HepG2 (cell line): ENCODE data around the gene KIF7. TPM values are rescaled to one million over a fixed set of nuclear protein-coding genes. Genes with fewer than 3 reads are reported as not detected.
A peak's percentile ranks its signal among the peaks of the same experiment; 100 is the strongest.

ENCODE experiments used
- ATAC-seq: fragments of 200-7000 bp; cut with Tn5 transposase; 3 replicates; pipeline ENCODE4 v1.9.1; 2020; ENCODE audit warnings: mild to moderate bottlenecking, moderate library complexity
- BruUV-seq: library from RNA; stranded (reverse); fragments of 400-500 nt; replicated peaks from 2 replicates; lab custom pipeline; 2021; lab: Mats Ljungman, UMichigan
- CTCF ChIA-PET: fragments of 300-600 bp; formaldehyde crosslinking; extraction: SDS; loops from one replicate; lab custom pipeline; 2021; ENCODE audit warnings: low total read pairs, inconsistent platforms, low intra/inter-chr PET ratio; lab: Yijun Ruan, JAX
- POLR2A ChIA-PET: fragments of 350-600 bp; sonication (Branson Sonifier 250); formaldehyde crosslinking; loops from one replicate; lab custom pipeline; 2020; ENCODE audit warnings: antibody characterized with exemption, inconsistent platforms; lab: Yijun Ruan, JAX
- DNase-seq: peaks from one replicate; pipeline ENCODE4 v3.0.0-alpha.2; 2015; ENCODE audit warnings: low spot score
- FAIRE-seq: peaks from 3 replicates; lab custom pipeline; 2011; peaks lifted over from hg19 to GRCh38; lab: Jason Lieb, UNC
- H2AFZ ChIP-seq: one replicate; pipeline ENCODE4 v1.6.1; 2011; ENCODE audit warnings: low read length, inconsistent platforms
- H3K27ac ChIP-seq: fragments of 300-600 bp; 3 replicates; pipeline ENCODE4 v1.8.0; 2011; ENCODE audit warnings: mixed run types, mild to moderate bottlenecking, mixed read lengths, low read length, inconsistent platforms; ENCODE audit not compliant: insufficient read depth; ENCODE audit errors: extremely low read length
- H3K27me3 ChIP-seq, 2 experiments: fragments of 200-600 bp in 1 of 2; 2 replicates in 1 of 2; 3 replicates in 1 of 2; pipeline versions ENCODE4 v1.6.0 to v1.8.0; 2011; ENCODE audit warnings: low read length in 2 of 2, mild to moderate bottlenecking in 2 of 2, moderate library complexity in 2 of 2, inconsistent platforms in 1 of 2; ENCODE audit not compliant: insufficient read depth in 2 of 2, control insufficient read depth in 1 of 2
- H3K36me3 ChIP-seq, 2 experiments: fragments of 200-600 bp in 1 of 2; replicated peaks in 1 of 2; 2 replicates in 1 of 2; 3 replicates in 1 of 2; pipeline versions ENCODE4 v1.5.1 to v1.8.0; 2011; ENCODE audit warnings: low read length in 2 of 2, inconsistent platforms in 1 of 2; ENCODE audit not compliant: insufficient read depth in 2 of 2, control insufficient read depth in 1 of 2
- H3K4me1 ChIP-seq: 2 replicates; pipeline ENCODE4 v1.5.1; 2012; ENCODE audit warnings: low read length, inconsistent platforms; ENCODE audit not compliant: insufficient read depth
- H3K4me2 ChIP-seq: 2 replicates; pipeline ENCODE4 v1.6.0; 2011; ENCODE audit warnings: low read depth, low read length, inconsistent platforms
- H3K4me3 ChIP-seq, 3 experiments: fragments of 200-600 bp in 1 of 3; sonication (generic), shearing (Covaris generic) in 1 of 3; replicated peaks in 1 of 3; 2 replicates each; pipeline ENCODE4 v1.5.1; 2011 to 2016; ENCODE audit warnings: low read length in 3 of 3, inconsistent platforms in 2 of 3, low read depth in 2 of 3, mild to moderate bottlenecking in 2 of 3, control low read depth in 1 of 3, mixed read lengths in 1 of 3; ENCODE audit not compliant: insufficient read depth in 1 of 3
- H3K79me2 ChIP-seq: one replicate; pipeline ENCODE4 v1.6.1; 2011; ENCODE audit warnings: low read length, inconsistent platforms; ENCODE audit not compliant: insufficient read depth
- H3K9ac ChIP-seq: 2 replicates; pipeline ENCODE4 v1.6.0; 2011; ENCODE audit warnings: mild to moderate bottlenecking, low read depth, low read length, inconsistent platforms; ENCODE audit not compliant: insufficient read depth
- H3K9me3 ChIP-seq: 2 replicates; pipeline ENCODE4 v1.5.1; 2012; ENCODE audit warnings: mild to moderate bottlenecking, low read length
- H4K20me1 ChIP-seq: 2 replicates; pipeline ENCODE4 v1.6.0; 2011; ENCODE audit warnings: inconsistent platforms, mild to moderate bottlenecking, low read length, moderate library complexity; ENCODE audit not compliant: insufficient read depth
- ATF5 ChIP-seq: sonication (generic); formaldehyde crosslinking; IDR thresholded peaks from 2 replicates; pipeline ENCODE4 v1.4.0; 2020; ENCODE audit warnings: mild to moderate bottlenecking, low read depth, missing genetic modification reagents
- BHLHE40 ChIP-seq: IDR thresholded peaks from 2 replicates; pipeline ENCODE4 v1.6.1; 2011; ENCODE audit warnings: low read length, improper control_type of control experiment
- BRF2 ChIP-seq: sonication (generic); formaldehyde crosslinking; IDR thresholded peaks from 2 replicates; pipeline ENCODE4 v1.8.1; 2022; ENCODE audit warnings: mild to moderate bottlenecking, missing genetic modification reagents
- CENPT ChIP-seq: sonication (generic); formaldehyde crosslinking; IDR thresholded peaks from 2 replicates; pipeline ENCODE4 v1.8.0; 2022; ENCODE audit warnings: low read depth, mild to moderate bottlenecking, moderate library complexity, missing genetic modification reagents
- CENPX ChIP-seq: sonication (generic); formaldehyde crosslinking; IDR thresholded peaks from 2 replicates; pipeline ENCODE4 v1.9.0; 2021; ENCODE audit warnings: mild to moderate bottlenecking, missing genetic modification reagents, moderate library complexity
- ETV5 ChIP-seq: IDR thresholded peaks from 2 replicates; pipeline ENCODE4 v1.6.1; 2018; ENCODE audit warnings: missing biosample characterization, missing genetic modification reagents, inconsistent platforms, borderline replicate concordance
- POLR2AphosphoS2 ChIP-seq: IDR thresholded peaks from 2 replicates; pipeline ENCODE4 v1.6.1; 2011; ENCODE audit warnings: low read depth, low read length, improper control_type of control experiment
- SRSF4 ChIP-seq: fragments of 200-400 bp; formaldehyde crosslinking; IDR thresholded peaks from one replicate; pipeline ENCODE4 v1.6.1; 2018; ENCODE audit warnings: mild to moderate bottlenecking, low read depth, low read length, moderate library complexity; ENCODE audit not compliant: poor library complexity, severe bottlenecking
- ZFP90 ChIP-seq: sonication (generic); formaldehyde crosslinking; IDR thresholded peaks from 2 replicates; pipeline ENCODE4 v1.8.0; 2022; ENCODE audit warnings: missing genetic modification reagents, mild to moderate bottlenecking, inconsistent platforms, borderline replicate concordance
- ZNF276 ChIP-seq: sonication (generic); formaldehyde crosslinking; IDR thresholded peaks from 2 replicates; pipeline ENCODE4 v1.4.0; 2020; ENCODE audit warnings: mild to moderate bottlenecking, low read depth, missing genetic modification reagents
- ZNF280D ChIP-seq: sonication (generic); formaldehyde crosslinking; IDR thresholded peaks from 2 replicates; pipeline ENCODE4 v1.5.1; 2020; ENCODE audit warnings: mild to moderate bottlenecking, missing genetic modification reagents
- ZNF563 ChIP-seq: sonication (generic); formaldehyde crosslinking; IDR thresholded peaks from 2 replicates; pipeline ENCODE4 v1.8.0; 2022; ENCODE audit warnings: mild to moderate bottlenecking, moderate library complexity, missing genetic modification reagents
- ZNF740 ChIP-seq: sonication (generic); formaldehyde crosslinking; IDR thresholded peaks from 2 replicates; pipeline ENCODE4 v1.4.0; 2020; ENCODE audit warnings: missing genetic modification reagents
- WGBS: methylation state at CpG from one replicate; pipeline ENCODE4 v1.1.6; 2017; ENCODE audit warnings: low lambda C conversion rate; 5-methylcytosine and 5-hydroxymethylcytosine counted together
- in situ Hi-C: cut with HindIII; loops from 2 replicates; pipeline ENCODE4 v1.10.0; 2017; ENCODE audit warnings: low pct_unique_long_range_greater_than_20kb; ENCODE audit not compliant: extremely low pct_ligation_motif_present
- intact Hi-C: fragments of 100-400 bp; cut with micrococcal nuclease; formaldehyde crosslinking; loops from one replicate; pipeline ENCODE4 v1.10.0; 2022; ENCODE audit not compliant: unreplicated experiment
- polyA plus RNA-seq, 8 experiments: library from polyadenylated mRNA; depleted of rRNA in 3 of 8; stranded (reverse) in 7 of 8; unstranded in 1 of 8; fragments of >200 nt; fragmentation: Illumina TruSeq in 4 of 8; extraction: Trizol in 4 of 8; gene quantifications; 2 replicates each; pipeline versions ENCODE4 v1.2.1 to v1.2.3, GENCODE V29; 2011 to 2016; ENCODE audit warnings: low read depth in 4 of 8, missing spikeins in 1 of 8, mixed read lengths in 1 of 8; ENCODE audit not compliant: insufficient read depth in 1 of 8
- total RNA-seq, 5 experiments: library from RNA; depleted of rRNA; stranded (reverse); fragments of >200 nt; fragmentation: Illumina TruSeq; extraction: Trizol; gene quantifications; 2 replicates each; pipeline ENCODE4 v1.2.3, GENCODE V29; 2016; ENCODE audit warnings: low read depth in 1 of 5

KIF7 gene
- total and polyA plus RNA-seq, 2 of the 13 experiments (the other 11 are each of a cell fraction or from before 2014, with no cell fraction given), result 1.5 to 6.2 TPM

GRCh38 chr15:89681146-89681545 lies 25.9 kb upstream of the KIF7 start (continued):
- TF ChIP-seq ZNF740, result no peak
- no peak for TF ChIP-seq ZNF276
- TF ChIP-seq POLR2AphosphoS2, result no peak
- no peak for TF ChIP-seq ZNF563 (CRISPR knock-in tag)
- TF ChIP-seq SRSF4, result no peak
- TF ChIP-seq ETV5 (CRISPR knock-in tag), result no peak
- no peak for TF ChIP-seq ATF5 (CRISPR knock-in tag)

- Histone ChIP-seq H3K4me2 (peak overlapping the region; percentile 46), H2AFZ (no peak overlapping the region), H3K36me3 (no peaks in the 10 kb centered on the region), H3K9me3 (no peaks in the 10 kb centered on the region), H3K9ac (no peak overlapping the region), H4K20me1 (no peaks in the 10 kb centered on the region), H3K79me2 (no peaks in the 10 kb centered on the region), H3K4me3 (peak overlapping the region in 1 of 3 experiments; percentile 4; a peak in 1 of 6 replicates), H3K27me3 (no peaks in the 10 kb centered on the region), H3K27ac (peak overlapping the region; percentile 85), H3K4me1 (peaks cover 42% of the 10 kb centered on the region)
- ATAC-seq (peak; percentile 95), DNase-seq (peak; percentile 80), FAIRE-seq (peak; percentile 98)
- 1% methylated on average over 5 of the region's 5 CpGs for WGBS
- CTCF ChIA-PET, result no interaction called here
- POLR2A ChIA-PET, result interaction anchor here (0.9 kb wide), 2 partner anchors 33 to 322 kb away, joined by 3 to 5 read pairs; no protein-coding TSS in a partner anchor
- BruUV-seq, result no TSS peak
- intact Hi-C loops (no loop called here), in situ Hi-C loops (no loop called here)
- TF ChIP-seq CENPX, result no peak
- TF ChIP-seq ZNF280D (CRISPR knock-in tag), result 0 out of 2 replicates have a peak, but pooled peaks have one; percentile 62
- TF ChIP-seq BRF2, result no peak
- no peak for TF ChIP-seq ZFP90 (CRISPR knock-in tag)
- no peak for TF ChIP-seq BHLHE40
- no peak for TF ChIP-seq CENPT
These were observed 25.1 kb upstream of the KIF7 start for GRCh38 chr15:89680282-89680873.
